Esophagus squamous epithelium (tissue), 5 donors: ENCODE measurements around the gene CH25H. TPM values are rescaled to one million over a fixed set of nuclear protein-coding genes. Genes with fewer than 3 reads are reported as not detected.

ENCODE experiments used
- DNase-seq: peaks from one replicate; lab custom pipeline; 2025; lab: John Stamatoyannopoulos, UW
- H3K27ac ChIP-seq, 4 donors: fragments of 200-600 bp; sonication (generic); one replicate each; pipeline ENCODE4 v1.5.1; 2016 to 2019; ENCODE audit warnings: mild to moderate bottlenecking in 1 of 4
- H3K27me3 ChIP-seq, 4 donors: fragments of 200-600 bp; sonication (generic); 1 replicate in 3 of 4; 2 replicates in 1 of 4; pipeline versions ENCODE4 v1.5.1 to v1.6.0; 2017 to 2021; ENCODE audit warnings: antibody characterized with exemption in 1 of 4
- H3K36me3 ChIP-seq, 3 donors: fragments of 200-600 bp; sonication (generic); one replicate each; pipeline ENCODE4 v1.5.1; 2016 to 2019
- H3K4me1 ChIP-seq, 3 donors: fragments of 200-600 bp; sonication (generic); one replicate each; pipeline ENCODE4 v1.5.1; 2017 to 2019
- H3K4me3 ChIP-seq, 4 donors: fragments of 200-600 bp; sonication (generic); 1 replicate in 3 of 4; 2 replicates in 1 of 4; pipeline ENCODE4 v1.5.1; 2016 to 2019; ENCODE audit warnings: mild to moderate bottlenecking in 2 of 4, moderate library complexity in 1 of 4
- H3K9me3 ChIP-seq, 3 donors: fragments of 200-600 bp; sonication (generic); one replicate each; pipeline ENCODE4 v1.5.1; 2016 to 2019
- CTCF ChIP-seq, 6 experiments: fragments of 450-650 bp in 4 of 6; fragments of 200-600 bp in 2 of 6; sonication (generic) in 2 of 6; IDR thresholded peaks; one replicate each; pipeline ENCODE4 v1.5.1; 2016 to 2019; ENCODE audit warnings: antibody characterized with exemption in 6 of 6, mild to moderate bottlenecking in 4 of 6, moderate library complexity in 4 of 6
- POLR2A ChIP-seq, 4 donors: fragments of 450-650 bp; IDR thresholded peaks; one replicate each; pipeline ENCODE4 v1.6.1; 2017; ENCODE audit warnings: antibody characterized with exemption in 4 of 4, mild to moderate bottlenecking in 4 of 4, moderate library complexity in 3 of 4
- WGBS, 2 donors: methylation state at CpG; one replicate each; pipeline ENCODE4 v1.1.5; 2018; 5-methylcytosine and 5-hydroxymethylcytosine counted together
- intact Hi-C: fragments of 100-400 bp; cut with DNase I; formaldehyde crosslinking; loops from one replicate; pipeline ENCODE4 v1.15.0; 2022
- total RNA-seq, 4 donors: library from RNA; depleted of rRNA; stranded (reverse); fragments of >200 nt; gene quantifications; one replicate each; pipeline ENCODE4 v1.1.0, GENCODE V29; 2016
- donor health status: DM: yes; HTN: yes; CAD: no.

Gene CH25H
- total RNA-seq, 4 donors from 2014 or later, result 6.4 to 27.8 (median 11.5) TPM

- no peaks in the 10 kb centered on the region for H3K27me3 ChIP-seq
- DNase-seq, result no peak
- TF ChIP-seq POLR2A (IDR thresholded peaks at IDR 0.05) (no peak), CTCF (IDR thresholded peaks at IDR 0.05) (no peak)
- WGBS, 2 donors, result 62 to 74% methylated on average over 8 of the region's 8 CpGs
- no peaks in the 10 kb centered on the region for H3K9me3 ChIP-seq
- H3K36me3 ChIP-seq, result peaks cover 0 to 39% (median 7%) of the 10 kb centered on the region in 3 donors
- peak overlapping the region in 1 of 4 donors; percentile 53 for H3K27ac ChIP-seq
- no peak overlapping the region for H3K4me3 ChIP-seq
- intact Hi-C loops, result no loop called here
- H3K4me1 ChIP-seq, result peaks cover 11 to 20% (median 15%) of the 10 kb centered on the region in 3 donors
Measured at GRCh38 chr10:89242840-89243568, 35.9 kb upstream of the CH25H start.

GRCh38 chr10:89242345-89242684 lies 35.2 kb upstream of the CH25H start:
- H3K27me3 ChIP-seq, result no peaks in the 10 kb centered on the region
- intact Hi-C loops, result no loop called here
- peaks cover 0 to 42% (median 7%) of the 10 kb centered on the region in 3 donors for H3K36me3 ChIP-seq
- H3K4me1 ChIP-seq, result peaks cover 11 to 20% (median 15%) of the 10 kb centered on the region in 3 donors
- no peak for DNase-seq
- H3K4me3 ChIP-seq, result no peak overlapping the region
- H3K27ac ChIP-seq, result peak overlapping the region; percentile 12 to 66 (median 48)
- no peaks in the 10 kb centered on the region for H3K9me3 ChIP-seq
- TF ChIP-seq CTCF (IDR thresholded peaks at IDR 0.05), result no peak
- TF ChIP-seq POLR2A (IDR thresholded peaks at IDR 0.05), result no peak

GRCh38 chr10:89241486-89242344 lies 34.6 kb upstream of the CH25H start:
- DNase-seq, result no peak
- WGBS, 2 donors, result 34 to 47% methylated on average over 3 of the region's 3 CpGs
- TF ChIP-seq CTCF (IDR thresholded peaks at IDR 0.05), result no peak
- no peak for TF ChIP-seq POLR2A (IDR thresholded peaks at IDR 0.05)
- Histone ChIP-seq H3K9me3 (no peaks in the 10 kb centered on the region), H3K36me3 (peaks cover 0 to 42% (median 7%) of the 10 kb centered on the region in 3 donors), H3K4me3 (no peak overlapping the region), H3K27ac (peak overlapping the region; percentile 12 to 66 (median 48)), H3K27me3 (no peaks in the 10 kb centered on the region), H3K4me1 (peaks cover 11 to 20% (median 15%) of the 10 kb centered on the region in 3 donors)
- intact Hi-C loops, result no loop called here

- DNase-seq, result no peak
- Histone ChIP-seq H3K36me3 (peaks cover 0 to 42% (median 7%) of the 10 kb centered on the region in 3 donors), H3K9me3 (no peaks in the 10 kb centered on the region), H3K27me3 (no peaks in the 10 kb centered on the region), H3K4me3 (no peak overlapping the region), H3K4me1 (peaks cover 11 to 20% (median 15%) of the 10 kb centered on the region in 3 donors), H3K27ac (peak overlapping the region in 3 of 4 donors; percentile 37 to 53 (median 40))
- intact Hi-C loops, result no loop called here
- 80 to 84% methylated on average over 2 to 3 of the region's 3 CpGs for WGBS, 2 donors
- no peak for TF ChIP-seq CTCF (IDR thresholded peaks at IDR 0.05)
- no peak for TF ChIP-seq POLR2A (IDR thresholded peaks at IDR 0.05)
Measured at GRCh38 chr10:89241026-89241425, 33.9 kb upstream of the CH25H start.

- H3K36me3 ChIP-seq, result peaks cover 0 to 43% (median 7%) of the 10 kb centered on the region in 3 donors
- intact Hi-C loops, result no loop called here
- H3K27me3 ChIP-seq, result no peaks in the 10 kb centered on the region
- TF ChIP-seq CTCF (IDR thresholded peaks at IDR 0.05) (no peak), POLR2A (IDR thresholded peaks at IDR 0.05) (no peak)
- H3K9me3 ChIP-seq, result no peaks in the 10 kb centered on the region
- WGBS, 2 donors, result 90 to 91% methylated on average over 3 of the region's 3 CpGs
- DNase-seq, result no peak
- H3K4me1 ChIP-seq, result peaks cover 11 to 20% (median 15%) of the 10 kb centered on the region in 3 donors
- H3K4me3 ChIP-seq, result no peak overlapping the region
- no peak overlapping the region for H3K27ac ChIP-seq
Measured at GRCh38 chr10:89240519-89240918, 33.4 kb upstream of the CH25H start.
